HUES64 (cell line): ENCODE data around the gene S100P.

ENCODE experiments used
- H3K27ac ChIP-seq: 2 replicates; pipeline ENCODE4 v1.7.0; 2013; ENCODE audit warnings: low read depth, low read length, inconsistent platforms
- H3K27me3 ChIP-seq: 2 replicates; pipeline ENCODE4 v1.6.1; 2013; ENCODE audit warnings: mild to moderate bottlenecking, low read length; ENCODE audit not compliant: insufficient read depth
- H3K36me3 ChIP-seq: 2 replicates; pipeline ENCODE4 v1.6.1; 2013; ENCODE audit warnings: mild to moderate bottlenecking, low read length; ENCODE audit not compliant: insufficient read depth
- H3K4me1 ChIP-seq: 2 replicates; pipeline ENCODE4 v1.6.1; 2013; ENCODE audit warnings: mild to moderate bottlenecking, low read length, moderate library complexity; ENCODE audit not compliant: insufficient read depth
- H3K4me3 ChIP-seq: 2 replicates; pipeline ENCODE4 v1.5.1; 2013; ENCODE audit warnings: mild to moderate bottlenecking, low read length, moderate library complexity
- H3K9ac ChIP-seq: 2 replicates; pipeline ENCODE4 v1.6.1; 2013; ENCODE audit warnings: mild to moderate bottlenecking, low read depth, low read length
- H3K9me3 ChIP-seq: 2 replicates; pipeline ENCODE4 v1.6.1; 2013; ENCODE audit warnings: low read depth, low read length; ENCODE audit not compliant: insufficient read depth
- WGBS: fragments of 150-250, 120-280 bp; methylation state at CpG from one replicate; pipeline ENCODE4 v1.1.7; 2013; ENCODE audit warnings: missing lambda C conversion rate; 5-methylcytosine and 5-hydroxymethylcytosine counted together

S100P gene

DNA sequence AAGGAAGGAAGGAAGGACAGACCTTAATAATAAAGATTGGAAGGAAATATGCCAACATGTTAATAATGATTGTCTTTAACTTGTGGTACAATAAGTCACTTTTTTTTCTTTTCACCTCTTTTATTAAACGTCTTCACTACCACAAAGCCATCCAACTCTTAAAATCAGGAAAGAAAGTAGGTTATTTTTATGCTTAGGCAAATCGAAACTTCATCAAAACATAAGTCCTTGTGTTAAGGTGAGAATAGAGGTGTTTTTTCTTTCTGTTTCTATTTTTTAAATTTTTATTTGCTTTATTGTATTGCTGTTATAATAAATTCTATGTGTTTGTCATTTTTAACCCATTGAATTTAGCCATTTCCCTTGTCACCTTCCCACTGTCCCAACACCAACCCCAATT lies 48.8 kb downstream of the S100P start:
- no peak overlapping the region for H3K9ac ChIP-seq
- no peak overlapping the region for H3K27ac ChIP-seq
- H3K36me3 ChIP-seq = no peaks in the 10 kb centered on the region
- WGBS = no CpG with 5 or more reads among the region's 2 CpGs
- H3K4me1 ChIP-seq = no peaks in the 10 kb centered on the region
- no peaks in the 10 kb centered on the region; the same call in 1 of the 2 replicates for H3K9me3 ChIP-seq
- H3K27me3 ChIP-seq = no peaks in the 10 kb centered on the region
- H3K4me3 ChIP-seq = no peak overlapping the region

DNA sequence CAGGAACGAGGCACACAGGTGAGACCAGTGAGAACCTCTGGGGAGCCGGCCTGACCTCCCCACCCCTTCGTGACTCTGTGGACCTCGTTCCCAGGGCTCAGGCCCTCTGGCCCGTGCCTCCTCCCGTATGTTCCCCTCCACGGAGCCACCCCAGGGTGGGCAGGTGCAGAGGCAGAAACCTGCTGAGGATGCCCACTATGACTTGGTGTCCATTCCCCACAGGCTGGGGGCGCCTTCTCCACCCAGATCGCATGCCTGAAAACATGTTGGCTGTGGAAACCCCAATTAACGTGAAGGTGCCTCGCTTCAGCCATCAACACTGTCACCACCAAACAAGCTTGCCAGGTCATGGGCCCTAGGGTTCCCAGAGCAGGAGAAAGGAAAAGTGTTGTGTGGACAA lies 49.3 kb downstream of the S100P start:
- no peaks in the 10 kb centered on the region for H3K4me1 ChIP-seq
- no peak overlapping the region for H3K27ac ChIP-seq
- H3K9me3 ChIP-seq = no peaks in the 10 kb centered on the region; the same call in 1 of the 2 replicates
- no peaks in the 10 kb centered on the region for H3K27me3 ChIP-seq
- WGBS = 83% methylated on average over 11 of the region's 11 CpGs
- H3K9ac ChIP-seq = no peak overlapping the region
- H3K36me3 ChIP-seq = no peaks in the 10 kb centered on the region
- H3K4me3 ChIP-seq = no peak overlapping the region
